ENCODE data around the gene MARCHF3. TPM values are rescaled to one million over a fixed set of nuclear protein-coding genes. Genes with fewer than 3 reads are reported as not detected.
A peak's percentile ranks its signal among the peaks of the same experiment; 100 is the strongest.
"Not testable (repeated sequence)": the region's sequence is repeated elsewhere in the genome, so short reads cannot be mapped to it uniquely, and the experiment has no call there.

Gene MARCHF3
- total RNA-seq, 6 experiments from 2014 or later: 0.33 to 4.3 (median 0.77) TPM

- Histone ChIP-seq H3K27ac (no peak overlapping the region), H3K36me3 (no peaks in the 10 kb centered on the region), H3K27me3 (no peaks in the 10 kb centered on the region), H3K9me3 (no peaks in the 10 kb centered on the region), H3K4me1 (peaks cover 0 to 22% (median 0%) of the 10 kb centered on the region in 4 donors), H3K4me3 (no peak overlapping the region)
- ATAC-seq: no peak
- intact Hi-C loops (cut with DNase I): no loop called here
- no peak for DNase-seq
- 76% methylated on average over 5 of the region's 5 CpGs for WGBS (ENCODE audit: insufficient coverage, low coverage, low lambda C conversion rate, missing lambda C conversion rate)
- TF ChIP-seq CTCF (IDR thresholded peaks at IDR 0.05): no peak
- TF ChIP-seq POLR2A (IDR thresholded peaks at IDR 0.05): no peak
Observed at GRCh38 chr5:126846744-126847455, 183.5 kb downstream of the MARCHF3 start.

GRCh38 chr5:126846344-126846743, 184.0 kb downstream of the MARCHF3 start:
- ATAC-seq (no peak), DNase-seq (no peak)
- Histone ChIP-seq H3K27ac (no peak overlapping the region), H3K9me3 (no peaks in the 10 kb centered on the region), H3K4me1 (peaks cover 0 to 22% (median 0%) of the 10 kb centered on the region in 4 donors), H3K36me3 (no peaks in the 10 kb centered on the region), H3K4me3 (no peak overlapping the region), H3K27me3 (no peaks in the 10 kb centered on the region)
- intact Hi-C loops (cut with DNase I): no loop called here
- TF ChIP-seq CTCF (IDR thresholded peaks at IDR 0.05): no peak
- TF ChIP-seq POLR2A (IDR thresholded peaks at IDR 0.05): no peak

- H3K27ac ChIP-seq; intact Hi-C loops (cut with DNase I); H3K36me3 ChIP-seq; H3K27me3 ChIP-seq; H3K9me3 ChIP-seq; H3K4me3 ChIP-seq: not testable (repeated sequence)
- DNase-seq (peak in 2 of 3 donors; percentile 54 to 62), ATAC-seq (peak; percentile 53 to 63 (median 58))
- 39% methylated on average over 11 of the region's 14 CpGs for WGBS (ENCODE audit: insufficient coverage, low coverage, low lambda C conversion rate, missing lambda C conversion rate)
- H3K4me1 ChIP-seq: peaks cover 0 to 22% (median 0%) of the 10 kb centered on the region in 4 donors
Observed at GRCh38 chr5:126845470-126846070, 184.8 kb downstream of the MARCHF3 start.

- intact Hi-C loops (cut with DNase I); H3K36me3 ChIP-seq; DNase-seq; H3K9me3 ChIP-seq; H3K4me3 ChIP-seq; H3K27me3 ChIP-seq; ATAC-seq; H3K27ac ChIP-seq: not testable (repeated sequence)
- peaks cover 0 to 11% (median 0%) of the 10 kb centered on the region in 4 donors for H3K4me1 ChIP-seq
- WGBS (ENCODE audit: insufficient coverage, low coverage, low lambda C conversion rate, missing lambda C conversion rate): 79% methylated on average over 8 of the region's 11 CpGs
Observed at GRCh38 chr5:126843375-126843774, 187.0 kb downstream of the MARCHF3 start.

GRCh38 chr5:126839407-126839806, 191.0 kb downstream of the MARCHF3 start:
- H3K4me3 ChIP-seq; DNase-seq; H3K27me3 ChIP-seq; intact Hi-C loops (cut with DNase I); H3K4me1 ChIP-seq; H3K27ac ChIP-seq; H3K36me3 ChIP-seq; ATAC-seq; H3K9me3 ChIP-seq: not testable (repeated sequence)
- 80% methylated on average over 7 of the region's 7 CpGs for WGBS (ENCODE audit: insufficient coverage, low coverage, low lambda C conversion rate, missing lambda C conversion rate)

- ATAC-seq: peak in 2 of 4 donors; percentile 48 to 53
- Histone ChIP-seq H3K4me3 (no peak overlapping the region), H3K36me3 (no peaks in the 10 kb centered on the region), H3K4me1 (no peaks in the 10 kb centered on the region), H3K9me3 (no peaks in the 10 kb centered on the region), H3K27me3 (no peaks in the 10 kb centered on the region), H3K27ac (no peak overlapping the region)
- no peak for DNase-seq
- WGBS (ENCODE audit: insufficient coverage, low coverage, low lambda C conversion rate, missing lambda C conversion rate): 80% methylated on average over 7 of the region's 7 CpGs
- intact Hi-C loops (cut with DNase I): no loop called here
- TF ChIP-seq POLR2A (IDR thresholded peaks at IDR 0.05): no peak
- TF ChIP-seq CTCF (IDR thresholded peaks at IDR 0.05): peak; percentile 24 to 48 (median 28)
Observed at GRCh38 chr5:126837906-126838539, 192.3 kb downstream of the MARCHF3 start.

All from right lobe of liver (tissue), 6 donors.